GM12864 (cell line): ENCODE data around the gene OPCML.

Experiments used
- DNase-seq: peaks from one replicate; pipeline ENCODE4 v3.0.0-alpha.2; 2011; ENCODE audit warnings: low read depth
- H3K4me3 ChIP-seq: 2 replicates; pipeline ENCODE4 v1.5.1; 2011; ENCODE audit warnings: mild to moderate bottlenecking, low read depth, low read length, control low read depth
- TF ChIP-seq, protein P1 (sequence below): IDR thresholded peaks from 2 replicates; pipeline ENCODE4 v1.5.1; 2011; ENCODE audit warnings: low read depth, mild to moderate bottlenecking, moderate library complexity, low read length, control low read depth, inconsistent platforms; ENCODE audit errors: missing control alignments

Gene OPCML

DNA sequence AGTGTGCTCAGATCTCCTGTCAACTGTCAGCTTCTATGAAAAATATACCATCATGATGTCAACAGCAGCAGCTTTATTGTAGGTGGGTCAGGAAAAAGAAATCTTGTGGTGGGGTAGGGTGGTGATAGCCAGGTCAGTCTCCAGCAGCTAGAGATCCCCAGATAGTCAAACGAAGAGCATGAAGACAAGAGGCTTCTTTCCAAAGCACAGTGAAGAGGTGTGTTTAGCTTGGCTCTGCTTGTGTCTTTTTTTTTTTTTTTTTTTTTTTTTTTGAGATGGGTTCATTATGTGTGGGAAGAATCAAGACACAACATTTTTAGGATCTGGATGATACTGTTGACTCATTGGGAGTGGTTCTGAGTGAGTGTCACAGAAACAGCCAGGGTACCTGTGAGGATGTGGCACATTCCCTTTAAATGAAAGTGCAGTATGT, 1086.4 kb downstream of the OPCML start:
- TF ChIP-seq, protein P1, sequence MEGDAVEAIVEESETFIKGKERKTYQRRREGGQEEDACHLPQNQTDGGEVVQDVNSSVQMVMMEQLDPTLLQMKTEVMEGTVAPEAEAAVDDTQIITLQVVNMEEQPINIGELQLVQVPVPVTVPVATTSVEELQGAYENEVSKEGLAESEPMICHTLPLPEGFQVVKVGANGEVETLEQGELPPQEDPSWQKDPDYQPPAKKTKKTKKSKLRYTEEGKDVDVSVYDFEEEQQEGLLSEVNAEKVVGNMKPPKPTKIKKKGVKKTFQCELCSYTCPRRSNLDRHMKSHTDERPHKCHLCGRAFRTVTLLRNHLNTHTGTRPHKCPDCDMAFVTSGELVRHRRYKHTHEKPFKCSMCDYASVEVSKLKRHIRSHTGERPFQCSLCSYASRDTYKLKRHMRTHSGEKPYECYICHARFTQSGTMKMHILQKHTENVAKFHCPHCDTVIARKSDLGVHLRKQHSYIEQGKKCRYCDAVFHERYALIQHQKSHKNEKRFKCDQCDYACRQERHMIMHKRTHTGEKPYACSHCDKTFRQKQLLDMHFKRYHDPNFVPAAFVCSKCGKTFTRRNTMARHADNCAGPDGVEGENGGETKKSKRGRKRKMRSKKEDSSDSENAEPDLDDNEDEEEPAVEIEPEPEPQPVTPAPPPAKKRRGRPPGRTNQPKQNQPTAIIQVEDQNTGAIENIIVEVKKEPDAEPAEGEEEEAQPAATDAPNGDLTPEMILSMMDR = no peak
- no peak for DNase-seq

GRCh38 chr11:132444911-132445310, 1087.4 kb downstream of the OPCML start:
- no peak overlapping the region for H3K4me3 ChIP-seq
- TF ChIP-seq, protein P1 = no peak
- DNase-seq = no peak

More for the DNA sequence above, 1086.4 kb downstream of the OPCML start:
- H3K4me3 ChIP-seq = no peak overlapping the region

DNA sequence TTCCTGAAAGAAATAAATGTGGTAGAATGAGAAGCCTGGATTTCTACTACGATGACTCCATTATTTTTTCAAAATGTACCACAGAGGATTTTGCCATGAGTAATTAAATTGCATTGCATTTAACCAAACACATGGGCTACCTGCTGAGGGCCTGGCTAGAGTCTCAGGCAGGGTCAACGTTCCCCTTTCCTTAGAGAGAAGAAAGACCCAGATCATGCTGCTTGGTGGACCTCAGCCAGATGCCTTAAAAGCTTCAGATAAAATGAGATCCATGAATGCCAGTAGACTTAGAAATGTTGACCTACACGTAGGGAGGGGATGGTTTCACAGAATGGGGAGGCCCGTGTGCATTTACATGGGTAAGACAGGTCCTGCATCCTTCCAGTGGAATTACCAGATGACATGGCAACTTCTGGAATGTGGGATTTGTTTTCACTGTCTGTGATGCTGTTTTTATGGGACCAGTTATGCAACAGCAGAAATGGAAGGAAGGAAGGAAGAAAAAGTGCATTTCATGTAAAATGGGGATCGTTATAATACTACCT, 1092.5 kb downstream of the OPCML start:
- no peak for DNase-seq
- TF ChIP-seq, protein P1 = no peak
- H3K4me3 ChIP-seq = no peak overlapping the region

DNA sequence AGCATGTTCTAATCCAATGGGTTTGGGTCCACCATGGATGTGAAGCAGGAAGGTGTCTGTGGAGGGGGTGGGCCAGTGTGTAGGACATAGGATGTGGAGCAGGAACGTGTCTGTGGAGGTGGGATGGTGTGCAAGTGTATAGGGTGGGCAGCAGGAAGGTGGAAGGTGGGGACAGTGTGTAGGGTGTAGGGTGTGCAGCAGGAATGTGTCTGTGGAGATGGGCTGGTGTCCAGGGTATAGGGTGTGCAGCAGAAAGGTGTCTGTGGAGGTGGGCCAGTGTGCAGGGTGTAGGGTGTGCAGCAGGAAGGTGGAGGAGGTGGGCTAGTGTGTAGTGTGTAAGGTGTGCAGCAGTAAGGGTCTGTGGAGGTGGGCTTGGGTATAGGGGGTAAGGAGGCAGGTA, 1093.9 kb downstream of the OPCML start:
- H3K4me3 ChIP-seq = no peak overlapping the region
- DNase-seq = no peak
- TF ChIP-seq, protein P1 = no peak

GRCh38 chr11:132430429-132431062, 1101.8 kb downstream of the OPCML start:
- DNase-seq = no peak

GRCh38 chr11:132429685-132430084, 1102.6 kb downstream of the OPCML start:
- no peak overlapping the region for H3K4me3 ChIP-seq
- TF ChIP-seq, protein P1 = no peak
- DNase-seq = no peak

More at GRCh38 chr11:132430429-132431062, 1101.8 kb downstream of the OPCML start:
- H3K4me3 ChIP-seq = no peak overlapping the region
- TF ChIP-seq, protein P1 = no peak

- TF ChIP-seq, protein P1 = no peak
- DNase-seq = no peak
- H3K4me3 ChIP-seq = no peak overlapping the region
These were observed 1104.7 kb downstream of the OPCML start for GRCh38 chr11:132427611-132428010.
